H1 (cell line): ENCODE data around the gene C1QL2. TPM values are rescaled to one million over a fixed set of nuclear protein-coding genes. Genes with fewer than 3 reads are reported as not detected.

Source experiments
- CTCF ChIA-PET: fragments of 300-600 bp; sonication (Branson Sonifier 250); formaldehyde crosslinking; loops from one replicate; lab custom pipeline; 2021; ENCODE audit not compliant: partially characterized antibody; lab: Charles Lee
- POLR2A ChIA-PET: fragments of 300-600 bp; sonication (Branson Sonifier 250); formaldehyde crosslinking; loops from one replicate; lab custom pipeline; 2021; ENCODE audit warnings: inconsistent platforms; ENCODE audit not compliant: partially characterized antibody; lab: Charles Lee
- DNase-seq, 2 experiments: peaks; one replicate each; pipeline versions ENCODE4 v3.0.0 to v3.0.0-alpha.2; 2010 to 2022; ENCODE audit warnings: low spot score in 2 of 2, low read depth in 1 of 2, mixed read lengths in 1 of 2
- FAIRE-seq: peaks from 2 replicates; lab custom pipeline; 2011; peaks lifted over from hg19 to GRCh38; lab: Jason Lieb, UNC
- H2AFZ ChIP-seq: 2 replicates; pipeline ENCODE4 v1.8.1; 2012; ENCODE audit warnings: low read length, inconsistent platforms
- H2AK5ac ChIP-seq: 2 replicates; pipeline ENCODE4 v1.6.1; 2013; ENCODE audit warnings: low read depth, low read length
- H2BK120ac ChIP-seq: replicated peaks from 2 replicates; pipeline ENCODE3; 2013; ENCODE audit warnings: low read depth, low read length, inconsistent platforms
- H2BK12ac ChIP-seq: 2 replicates; pipeline ENCODE4 v1.6.1; 2013; ENCODE audit warnings: low read depth, low read length
- H2BK15ac ChIP-seq: 2 replicates; pipeline ENCODE4 v1.6.1; 2013; ENCODE audit warnings: low read length
- H2BK20ac ChIP-seq: 2 replicates; pipeline ENCODE4 v1.6.1; 2013; ENCODE audit warnings: low read length
- H2BK5ac ChIP-seq: 2 replicates; pipeline ENCODE4 v1.6.1; 2013; ENCODE audit warnings: low read depth, low read length
- H3K14ac ChIP-seq: 2 replicates; pipeline ENCODE4 v1.6.1; 2013; ENCODE audit warnings: inconsistent platforms; ENCODE audit not compliant: insufficient read length
- H3K18ac ChIP-seq: 2 replicates; pipeline ENCODE4 v1.6.1; 2013; ENCODE audit warnings: low read length; ENCODE audit errors: extremely low read depth
- H3K23ac ChIP-seq: 2 replicates; pipeline ENCODE4 v1.6.1; 2013; ENCODE audit warnings: inconsistent platforms; ENCODE audit not compliant: insufficient read length
- H3K23me2 ChIP-seq: 2 replicates; pipeline ENCODE4 v1.6.1; 2013; ENCODE audit warnings: low read depth, low read length
- H3K27ac ChIP-seq: 2 replicates; pipeline ENCODE4 v1.6.1; 2011; ENCODE audit warnings: low read depth, low read length, inconsistent platforms
- H3K27me3 ChIP-seq, 4 experiments: replicated peaks in 1 of 4; 1 replicate in 1 of 4; 2 replicates in 3 of 4; pipeline versions ENCODE4 v1.6.1 to v1.8.1; 2011 to 2013; ENCODE audit warnings: low read length in 3 of 4, mild to moderate bottlenecking in 3 of 4, inconsistent platforms in 2 of 4, mixed read lengths in 2 of 4, moderate library complexity in 1 of 4; ENCODE audit not compliant: control insufficient read depth in 3 of 4, insufficient read depth in 3 of 4; ENCODE audit errors: extremely low read depth in 1 of 4
- H3K36me3 ChIP-seq, 4 experiments: 2 replicates each; pipeline versions ENCODE4 v1.6.1 to v1.8.1; 2011 to 2013; ENCODE audit warnings: mild to moderate bottlenecking in 4 of 4, low read length in 3 of 4, moderate library complexity in 2 of 4, control low read depth in 1 of 4, inconsistent platforms in 1 of 4; ENCODE audit not compliant: insufficient read depth in 4 of 4, control insufficient read depth in 2 of 4
- H3K4ac ChIP-seq: replicated peaks from 2 replicates; pipeline ENCODE3; 2013; ENCODE audit warnings: low read length, low read depth, mixed read lengths, inconsistent platforms; ENCODE audit not compliant: insufficient read length
- H3K4me1 ChIP-seq, 4 experiments: replicated peaks in 1 of 4; 1 replicate in 1 of 4; 2 replicates in 3 of 4; pipeline versions ENCODE4 v1.6.1 to v1.8.1; 2011 to 2013; ENCODE audit warnings: low read length in 3 of 4, inconsistent platforms in 2 of 4, mixed read lengths in 1 of 4; ENCODE audit not compliant: insufficient read depth in 4 of 4, control insufficient read depth in 3 of 4
- H3K4me2 ChIP-seq, 2 experiments: 2 replicates each; pipeline versions ENCODE4 v1.6.1 to v1.8.1; 2011 to 2013; ENCODE audit warnings: low read depth in 2 of 2, low read length in 2 of 2, control low read depth in 1 of 2, inconsistent platforms in 1 of 2, mild to moderate bottlenecking in 1 of 2; ENCODE audit not compliant: insufficient read depth in 1 of 2
- H3K4me3 ChIP-seq, 4 experiments: fragments of 200-600, 300-600 bp in 1 of 4; sonication (generic), shearing (Covaris generic), sonication (Bioruptor Twin) in 1 of 4; 2 replicates each; pipeline versions ENCODE4 v1.5.1 to v1.8.1; 2011 to 2016; ENCODE audit warnings: low read length in 4 of 4, low read depth in 3 of 4, control low read depth in 2 of 4, inconsistent platforms in 2 of 4, mild to moderate bottlenecking in 2 of 4, mixed read lengths in 1 of 4, moderate library complexity in 1 of 4; ENCODE audit not compliant: insufficient read depth in 2 of 4; ENCODE audit errors: extremely low read depth in 1 of 4
- H3K56ac ChIP-seq: replicated peaks from 2 replicates; pipeline ENCODE3; 2013; ENCODE audit warnings: low read depth, mild to moderate bottlenecking, mixed read lengths, low read length, inconsistent platforms; ENCODE audit not compliant: insufficient read length
- H3K79me1 ChIP-seq: 2 replicates; pipeline ENCODE4 v1.6.1; 2013; ENCODE audit warnings: low read depth, low read length, control low read depth
- H3K79me2 ChIP-seq, 2 experiments: 2 replicates each; pipeline versions ENCODE4 v1.6.1 to v1.8.1; 2012 to 2013; ENCODE audit warnings: low read length in 2 of 2, mild to moderate bottlenecking in 2 of 2, inconsistent platforms in 1 of 2; ENCODE audit not compliant: insufficient read depth in 2 of 2, control insufficient read depth in 1 of 2
- H3K9ac ChIP-seq, 4 experiments: replicated peaks in 1 of 4; 1 replicate in 1 of 4; 2 replicates in 3 of 4; pipeline versions ENCODE4 v1.6.1 to v1.8.1; 2011 to 2013; ENCODE audit warnings: low read depth in 3 of 4, low read length in 3 of 4, control low read depth in 2 of 4, mild to moderate bottlenecking in 2 of 4, moderate library complexity in 2 of 4, inconsistent platforms in 1 of 4; ENCODE audit errors: extremely low read depth in 1 of 4
- H3K9me3 ChIP-seq, 2 experiments: 2 replicates each; pipeline versions ENCODE4 v1.6.1 to v1.8.1; 2012 to 2013; ENCODE audit warnings: mild to moderate bottlenecking in 2 of 2, moderate library complexity in 2 of 2, control low read depth in 1 of 2, inconsistent platforms in 1 of 2, low read depth in 1 of 2, low read length in 1 of 2, mixed read lengths in 1 of 2; ENCODE audit not compliant: insufficient read depth in 2 of 2
- H4K20me1 ChIP-seq, 2 experiments: replicated peaks in 1 of 2; 2 replicates each; pipeline versions ENCODE3 to v1.8.1; 2011 to 2013; ENCODE audit warnings: inconsistent platforms in 2 of 2, low read length in 2 of 2, mild to moderate bottlenecking in 1 of 2; ENCODE audit not compliant: insufficient read depth in 2 of 2, control insufficient read depth in 1 of 2
- H4K5ac ChIP-seq: 2 replicates; pipeline ENCODE4 v1.6.1; 2013; ENCODE audit warnings: low read length, low read depth, mixed read lengths, inconsistent platforms; ENCODE audit not compliant: insufficient read length
- H4K8ac ChIP-seq: 2 replicates; pipeline ENCODE4 v1.8.0; 2013; ENCODE audit warnings: mild to moderate bottlenecking, moderate library complexity, low read length, inconsistent platforms; ENCODE audit not compliant: insufficient read depth; ENCODE audit errors: extremely low read depth
- H4K91ac ChIP-seq: replicated peaks from 2 replicates; pipeline ENCODE3; 2013; ENCODE audit warnings: low read length, mixed read lengths, inconsistent platforms; ENCODE audit not compliant: insufficient read length
- ATF3 ChIP-seq: IDR thresholded peaks from 2 replicates; pipeline ENCODE4 v1.6.1; 2011; ENCODE audit warnings: low read depth, mild to moderate bottlenecking, low read length; ENCODE audit not compliant: insufficient read depth
- CHD1 ChIP-seq: IDR thresholded peaks from 2 replicates; pipeline ENCODE4 v1.6.1; 2012; ENCODE audit warnings: low read depth, low read length, improper control_type of control experiment
- CHD2 ChIP-seq: IDR thresholded peaks from 2 replicates; pipeline ENCODE4 v1.6.1; 2012; ENCODE audit warnings: low read length, improper control_type of control experiment
- CTBP2 ChIP-seq: IDR thresholded peaks from 2 replicates; pipeline ENCODE4 v1.7.0; 2011; ENCODE audit warnings: borderline replicate concordance, mild to moderate bottlenecking, moderate library complexity, mixed read lengths, low read length; ENCODE audit not compliant: insufficient read depth, insufficient read length
- EP300 ChIP-seq, 2 experiments: IDR thresholded peaks; 1 replicate in 1 of 2; 2 replicates in 1 of 2; pipeline ENCODE4 v1.6.1; 2011 to 2012; ENCODE audit warnings: low read depth in 2 of 2, low read length in 2 of 2, mild to moderate bottlenecking in 2 of 2, borderline replicate concordance in 1 of 2, inconsistent platforms in 1 of 2, moderate library complexity in 1 of 2
- HDAC6 ChIP-seq: IDR thresholded peaks from one replicate; pipeline ENCODE4 v1.7.1; 2012; ENCODE audit warnings: low read depth, mild to moderate bottlenecking, inconsistent platforms, low read length, moderate library complexity
- JUN ChIP-seq: IDR thresholded peaks from 2 replicates; pipeline ENCODE4 v1.6.1; 2011; ENCODE audit warnings: low read depth, mild to moderate bottlenecking, improper control_type of control experiment, low read length
- KDM4A ChIP-seq: IDR thresholded peaks from one replicate; pipeline ENCODE4 v1.7.1; 2012; ENCODE audit warnings: low read depth, mild to moderate bottlenecking, moderate library complexity, low read length, inconsistent platforms; ENCODE audit not compliant: severe bottlenecking
- MAFK ChIP-seq: IDR thresholded peaks from 2 replicates; pipeline ENCODE4 v1.6.1; 2012; ENCODE audit warnings: low read depth, mild to moderate bottlenecking, improper control_type of control experiment, low read length
- PHF8 ChIP-seq: fragments of 200-600 bp; sonication (generic); conservative IDR thresholded peaks from 2 replicates; pipeline ENCODE4 v1.7.1; 2012; ENCODE audit warnings: low read depth, mild to moderate bottlenecking, inconsistent platforms, low read length, moderate library complexity
- POU5F1 ChIP-seq: IDR thresholded peaks from 2 replicates; pipeline ENCODE4 v1.6.1; 2011; ENCODE audit warnings: low read depth, mild to moderate bottlenecking, low read length, moderate library complexity
- SAP30 ChIP-seq: fragments of 300-600 bp; sonication (generic); IDR thresholded peaks from 2 replicates; pipeline ENCODE4 v1.7.1; 2012; ENCODE audit warnings: low read length, moderate library complexity, mild to moderate bottlenecking, inconsistent platforms; ENCODE audit not compliant: insufficient read depth, insufficient replicate concordance
- SP1 ChIP-seq: IDR thresholded peaks from 2 replicates; pipeline ENCODE4 v1.6.1; 2011; ENCODE audit warnings: low read depth, low read length
- ZNF274 ChIP-seq: IDR thresholded peaks from 2 replicates; pipeline ENCODE4 v1.7.0; 2012; ENCODE audit warnings: low read length, borderline replicate concordance; ENCODE audit errors: extremely low read depth
- WGBS, 2 experiments: shearing (Covaris generic) in 1 of 2; methylation state at CpG; one replicate each; pipeline versions ENCODE4 v1.1.6 to v1.1.7; 2013 to 2015; ENCODE audit warnings: low lambda C conversion rate in 2 of 2, mixed read lengths in 2 of 2, inconsistent platforms in 1 of 2, low coverage in 1 of 2, missing lambda C conversion rate in 1 of 2; ENCODE audit not compliant: insufficient replicate concordance in 2 of 2, insufficient coverage in 1 of 2, insufficient read length in 1 of 2; ENCODE audit errors: extremely low coverage in 1 of 2, missing lambda C conversion rate in 1 of 2; 5-methylcytosine and 5-hydroxymethylcytosine counted together
- polyA plus RNA-seq, 7 experiments: library from polyadenylated mRNA; depleted of rRNA in 3 of 7; stranded (reverse) in 5 of 7; unstranded in 2 of 7; fragments of >200 nt in 5 of 7; fragments of 200-250 nt in 2 of 7; gene quantifications; 1 replicate in 5 of 7; 2 replicates in 1 of 7; 4 replicates in 1 of 7; pipeline versions ENCODE4 v1.2.1 to v1.2.3, GENCODE V29; 2011 to 2013; ENCODE audit warnings: missing spikeins in 2 of 7, mixed read lengths in 2 of 7
- total RNA-seq: library from RNA; stranded (reverse); fragmentation: NEBNext Ultra II Directional; extraction: Animal tissue kit (Norgen Biotek cat#: 25700); gene quantifications from 2 replicates; pipeline ENCODE4 v1.2.1, GENCODE V29; 2021

The C1QL2 gene
- total and polyA plus RNA-seq, 2 of the 8 experiments (the other 6 are each of a cell fraction or from before 2014, with no cell fraction given): 0.80 to 0.88 TPM

GRCh38 chr2:119170504-119170903 is 12.0 kb upstream of the C1QL2 start:
- Histone ChIP-seq H3K56ac (no peak overlapping the region), H4K91ac (no peak overlapping the region), H3K23me2 (no peaks in the 10 kb centered on the region), H3K36me3 (no peaks in the 10 kb centered on the region), H3K79me2 (no peaks in the 10 kb centered on the region), H2AFZ (no peak overlapping the region), H2BK15ac (no peak overlapping the region), H3K14ac (no peak overlapping the region), H3K4me2 (no peak overlapping the region), H3K27ac (no peak overlapping the region), H3K4ac (no peak overlapping the region), H3K27me3 (no peaks in the 10 kb centered on the region; a peak in 1 of 7 replicates), H2BK20ac (no peak overlapping the region), H3K4me1 (no peaks in the 10 kb centered on the region), H3K18ac (no peak overlapping the region; the same call in 1 of the 2 replicates), H2AK5ac (no peak overlapping the region), H2BK12ac (no peak overlapping the region), H4K20me1 (peaks cover 0 to 3% of the 10 kb centered on the region in 2 experiments), H3K9ac (no peak overlapping the region), H3K79me1 (no peaks in the 10 kb centered on the region), H4K8ac (no peak overlapping the region), H3K4me3 (no peak overlapping the region), H3K23ac (no peak overlapping the region), H4K5ac (no peak overlapping the region), H3K9me3 (no peaks in the 10 kb centered on the region), H2BK5ac (no peak overlapping the region), H2BK120ac (no peak overlapping the region)
- ChIA-PET CTCF (interaction anchor here (0.6 to 2.8 kb wide), 11 partner anchors 10 to 287 kb away, joined by 3 to 10 read pairs (median 4); no protein-coding TSS in a partner anchor), POLR2A (no interaction called here)
- WGBS, 2 experiments: 83% methylated on average over 14 of the region's 16 CpGs; no CpG with 5 or more reads in 1 of the 2 experiments
- no peak for FAIRE-seq
- DNase-seq: no peak
- TF ChIP-seq JUN: no peak
- TF ChIP-seq SAP30: no peak
- TF ChIP-seq SP1: no peak
- no peak for TF ChIP-seq ATF3
- no peak for TF ChIP-seq CTBP2
- no peak for TF ChIP-seq HDAC6
- TF ChIP-seq CHD1: no peak
- TF ChIP-seq KDM4A: no peak
- no peak for TF ChIP-seq EP300 (IDR thresholded peaks at IDR 0.05; ENCODE audit: borderline replicate concordance in 1 of 2, low read depth in 2 of 2, low read length in 2 of 2)
- TF ChIP-seq CHD2: no peak
- no peak for TF ChIP-seq POU5F1
- no peak for TF ChIP-seq MAFK
- TF ChIP-seq PHF8: no peak
- no peak for TF ChIP-seq ZNF274
